CD4-positive, alpha-beta T cell treated with Interleukin-17A for 1 hour (primary cell): ENCODE data around the gene CPLANE2.
"Not testable (repeated sequence)": the region's sequence is repeated elsewhere in the genome, so short reads cannot be mapped to it uniquely, and the experiment has no call there.

Experiments
- DNase-seq: peaks from one replicate; pipeline ENCODE4 v3.0.0-alpha.2; 2020

CPLANE2 gene

DNA sequence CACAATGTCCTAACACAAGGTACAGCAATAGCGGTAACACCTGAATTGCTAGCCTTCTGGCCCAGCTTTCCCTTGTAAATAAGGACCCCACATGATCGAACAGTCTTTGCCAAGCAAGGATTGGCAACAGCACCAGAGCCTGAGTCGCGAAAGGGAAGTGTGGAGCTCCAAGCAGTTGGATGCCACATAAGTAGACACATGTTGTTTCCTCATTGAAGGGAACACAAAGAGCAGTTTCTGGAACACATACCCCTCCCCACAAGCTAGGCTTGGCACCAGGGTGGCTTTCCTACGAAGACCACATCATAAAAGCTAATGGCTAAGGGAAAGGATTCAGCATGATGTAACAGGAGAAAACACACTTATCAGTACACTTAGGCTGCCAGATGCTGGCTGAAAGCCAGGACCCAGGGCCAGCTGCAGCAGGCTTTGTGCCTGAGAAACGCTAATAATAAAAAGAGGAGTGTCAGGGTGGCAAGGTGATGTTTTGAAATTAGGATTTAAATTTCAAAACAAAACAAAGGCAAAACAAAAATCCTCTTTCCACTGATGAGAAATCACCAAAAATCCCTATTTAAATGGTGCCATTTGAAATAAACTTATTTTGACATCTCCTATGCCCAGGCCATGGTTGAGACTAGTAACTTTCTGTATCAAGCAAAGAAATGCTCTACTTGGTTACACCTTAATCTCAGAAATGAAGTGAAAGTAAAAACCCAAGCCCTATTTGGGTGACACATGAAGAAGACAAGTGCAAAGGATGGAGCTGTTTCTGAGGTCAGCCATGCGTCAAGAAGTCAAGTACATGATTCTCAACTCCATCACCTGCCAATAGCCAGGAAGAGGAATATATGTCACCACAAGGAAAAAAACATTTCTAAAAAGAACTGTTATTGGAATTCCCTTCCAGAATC lies 11.9 kb upstream of the CPLANE2 start:
- no peak for DNase-seq

DNA sequence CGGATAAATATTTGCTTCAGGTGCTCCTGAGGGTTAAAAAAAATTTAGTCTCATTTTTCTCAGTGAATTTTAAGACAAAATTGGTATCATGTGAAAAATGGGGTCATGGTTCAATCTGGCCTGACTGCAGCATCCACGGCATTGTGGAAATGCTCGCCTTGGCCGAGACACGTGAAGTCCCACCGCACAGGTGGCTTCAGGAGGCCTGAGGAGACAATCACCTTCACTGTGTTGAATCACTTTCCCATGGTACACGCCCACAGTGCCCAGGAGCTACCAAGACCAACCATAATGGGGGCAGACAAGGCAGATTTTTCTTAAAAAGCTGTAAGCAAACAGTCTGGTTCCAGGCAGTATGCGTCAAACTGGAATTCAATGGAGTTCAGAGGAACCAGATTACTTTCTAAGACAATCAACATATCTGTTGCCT lies 11.0 kb upstream of the CPLANE2 start:
- no peak for DNase-seq

DNA sequence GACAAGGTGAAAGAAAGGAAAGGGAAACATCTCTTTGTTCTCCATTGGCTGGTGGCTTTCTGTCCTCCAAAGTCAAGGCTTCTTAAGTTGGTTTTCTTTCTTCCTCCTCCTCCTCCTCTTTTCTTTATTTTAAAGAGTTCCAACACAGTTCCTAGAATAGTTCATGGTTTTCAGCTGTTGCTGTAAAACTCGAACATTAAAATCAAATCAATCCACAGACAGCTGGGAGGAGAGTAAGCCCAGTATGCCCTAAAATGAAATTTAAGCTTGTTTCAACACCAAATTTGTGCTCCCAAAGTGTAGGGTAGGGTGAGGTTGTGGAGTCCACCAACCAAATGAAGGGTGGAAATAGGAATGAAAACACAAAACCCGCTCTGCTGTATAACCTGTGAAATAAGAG lies 10.5 kb upstream of the CPLANE2 start:
- DNase-seq, result no peak

DNA sequence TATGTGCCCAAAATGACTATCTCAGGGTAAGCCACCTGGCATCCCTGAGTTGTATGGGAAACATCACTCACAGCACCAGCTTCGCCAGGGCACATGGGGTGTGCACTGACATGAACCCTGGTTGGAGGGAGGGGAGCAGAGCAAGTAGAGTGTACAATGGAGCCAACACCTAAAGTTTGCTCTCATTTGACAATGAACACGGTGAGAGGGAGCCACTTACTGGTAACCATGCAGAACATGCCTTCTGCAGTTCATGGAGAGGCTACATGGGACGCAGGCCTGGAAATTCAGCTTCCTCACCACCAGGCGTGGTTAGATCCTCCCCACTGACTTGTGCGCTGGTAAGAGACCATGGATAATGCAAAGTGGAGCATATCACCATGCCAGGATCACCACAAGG lies 10.0 kb upstream of the CPLANE2 start:
- DNase-seq, result no peak

DNA sequence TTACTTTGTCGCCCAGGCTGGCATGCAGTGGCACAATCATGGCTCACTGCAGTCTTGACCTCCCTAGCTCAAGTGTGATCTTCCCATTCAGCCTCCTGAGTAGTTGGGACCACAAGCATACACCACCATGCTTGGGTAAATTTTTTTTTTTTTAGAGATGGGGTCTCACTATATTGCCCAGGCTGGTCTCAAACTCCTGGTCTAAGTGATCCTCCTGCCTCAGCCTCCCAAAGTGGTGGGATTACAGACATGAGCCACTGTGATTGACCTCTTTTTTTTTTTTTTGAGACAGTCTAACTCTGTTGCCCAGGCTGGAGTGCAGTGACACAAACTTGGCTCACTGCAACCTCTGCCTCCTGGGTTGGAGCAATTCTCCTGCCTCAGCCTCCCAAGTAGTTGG lies 9.3 kb upstream of the CPLANE2 start:
- DNase-seq, result not testable (repeated sequence)

DNA sequence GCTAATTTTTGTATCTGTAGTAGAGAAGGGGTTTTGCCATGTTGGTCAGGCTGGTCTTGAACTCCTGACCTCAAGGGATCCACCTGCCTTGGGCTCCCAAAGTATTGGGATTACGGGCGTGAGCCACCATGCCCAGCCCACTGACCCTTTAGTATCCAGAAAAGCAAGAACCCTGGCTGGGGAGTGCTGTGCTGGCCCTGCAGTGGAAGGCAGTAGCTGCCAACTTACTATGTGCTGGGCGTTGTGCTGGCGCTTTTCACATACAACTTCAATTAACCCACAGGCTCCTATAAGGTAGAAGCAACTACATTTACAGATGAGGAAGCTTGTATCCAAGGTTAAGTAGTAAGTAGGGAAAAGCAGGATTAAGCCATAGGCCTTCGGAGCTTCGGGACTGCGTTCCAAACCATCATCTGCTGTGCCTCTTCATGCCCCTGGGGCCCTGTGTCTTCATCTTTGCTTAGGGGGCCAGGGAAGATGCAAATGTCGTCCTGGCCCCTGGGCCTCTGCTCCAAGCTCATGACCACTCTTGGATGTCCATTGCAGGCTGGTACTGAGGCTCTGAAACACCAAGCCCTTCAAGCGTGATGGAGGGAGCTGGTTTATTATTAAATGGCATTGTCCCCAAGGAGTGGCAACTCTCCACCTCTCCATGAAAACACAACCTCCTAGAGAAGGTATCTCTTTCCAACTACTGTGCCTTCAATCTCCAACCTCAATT lies 8.7 kb upstream of the CPLANE2 start:
- no peak for DNase-seq

DNA sequence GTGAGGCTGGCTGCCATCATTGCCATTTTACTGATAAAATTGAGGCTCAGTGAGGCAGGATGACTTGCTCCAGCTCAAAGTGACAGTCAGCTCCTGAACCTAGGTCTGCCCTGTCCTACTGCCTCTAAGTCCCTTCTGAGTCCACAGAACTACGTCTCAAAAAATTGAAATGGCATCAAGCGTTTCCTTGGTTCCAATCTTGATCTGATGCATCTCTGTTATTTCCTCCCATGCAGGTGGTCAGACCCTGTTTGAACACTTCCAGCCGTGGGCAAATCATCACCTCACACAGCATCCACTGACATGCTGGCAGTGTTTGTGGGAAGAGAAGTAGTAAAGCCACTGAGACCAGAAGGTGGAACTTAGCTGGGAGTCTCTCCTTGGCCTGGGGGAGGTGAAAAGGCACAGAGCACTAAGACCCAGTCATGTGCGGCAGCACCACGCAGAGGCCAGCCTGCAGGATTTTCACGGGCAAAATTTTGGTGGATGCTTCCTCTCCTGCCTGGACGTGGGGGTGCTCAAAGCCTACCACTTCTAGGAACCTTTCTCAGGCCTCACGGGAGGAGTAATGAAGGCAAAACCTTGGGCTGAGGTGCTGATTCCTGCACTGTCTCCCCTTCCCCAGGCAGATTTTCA lies 7.8 kb upstream of the CPLANE2 start:
- DNase-seq, result no peak

DNA sequence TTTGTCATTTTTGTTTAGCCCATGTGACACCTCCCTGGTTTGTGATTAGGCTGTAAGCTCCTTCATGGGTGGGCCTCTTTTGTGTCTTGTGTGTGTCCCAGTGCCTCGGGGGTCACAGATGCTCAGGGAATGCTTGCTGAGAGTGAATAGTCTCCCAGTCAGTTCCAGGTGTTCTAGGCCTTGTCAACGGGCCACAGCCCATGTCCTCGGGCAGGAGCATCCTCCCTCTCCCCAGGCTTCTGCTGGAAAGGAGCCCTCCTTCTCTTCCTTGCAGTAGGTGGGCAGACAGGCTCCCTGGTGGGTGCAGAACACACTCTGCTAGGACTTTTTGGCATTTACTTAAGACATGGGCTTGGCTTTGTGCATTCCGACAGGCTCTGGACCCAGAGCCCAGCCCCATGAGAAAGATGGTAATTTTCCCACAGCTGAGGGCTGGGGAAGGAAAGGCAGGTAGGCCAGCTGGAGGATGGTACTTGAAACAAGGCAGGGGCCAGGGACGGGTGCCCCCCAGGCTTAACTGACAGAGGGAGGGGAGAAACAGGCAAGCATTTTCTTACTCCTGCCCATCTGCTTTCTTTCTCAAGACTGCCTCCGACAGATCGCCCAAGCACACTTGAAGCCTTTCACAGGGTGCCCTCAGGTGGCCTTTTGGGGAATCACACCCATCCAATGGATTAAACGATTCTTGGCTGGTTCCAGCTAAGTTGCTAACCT lies 7.1 kb upstream of the CPLANE2 start:
- DNase-seq, result peak; percentile 82

DNA sequence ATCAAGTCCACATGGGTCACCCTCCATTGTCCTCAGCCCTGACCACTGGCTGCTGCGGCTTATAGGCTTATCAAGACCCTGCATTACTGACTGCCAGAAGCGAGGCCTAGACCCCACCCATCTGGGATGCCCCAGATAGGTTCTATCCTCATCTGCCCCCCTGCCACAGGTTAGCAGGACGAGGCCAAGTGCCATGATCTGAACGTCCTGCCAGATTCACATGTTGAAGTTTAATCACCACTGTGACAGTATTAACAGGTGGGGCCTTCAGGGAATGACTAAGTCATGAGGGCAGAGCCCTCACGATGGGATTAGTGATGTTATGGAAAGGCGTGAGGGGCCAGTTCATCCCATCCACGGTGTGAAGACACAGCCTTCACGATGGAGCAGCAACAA lies 6.2 kb upstream of the CPLANE2 start:
- no peak for DNase-seq

DNA sequence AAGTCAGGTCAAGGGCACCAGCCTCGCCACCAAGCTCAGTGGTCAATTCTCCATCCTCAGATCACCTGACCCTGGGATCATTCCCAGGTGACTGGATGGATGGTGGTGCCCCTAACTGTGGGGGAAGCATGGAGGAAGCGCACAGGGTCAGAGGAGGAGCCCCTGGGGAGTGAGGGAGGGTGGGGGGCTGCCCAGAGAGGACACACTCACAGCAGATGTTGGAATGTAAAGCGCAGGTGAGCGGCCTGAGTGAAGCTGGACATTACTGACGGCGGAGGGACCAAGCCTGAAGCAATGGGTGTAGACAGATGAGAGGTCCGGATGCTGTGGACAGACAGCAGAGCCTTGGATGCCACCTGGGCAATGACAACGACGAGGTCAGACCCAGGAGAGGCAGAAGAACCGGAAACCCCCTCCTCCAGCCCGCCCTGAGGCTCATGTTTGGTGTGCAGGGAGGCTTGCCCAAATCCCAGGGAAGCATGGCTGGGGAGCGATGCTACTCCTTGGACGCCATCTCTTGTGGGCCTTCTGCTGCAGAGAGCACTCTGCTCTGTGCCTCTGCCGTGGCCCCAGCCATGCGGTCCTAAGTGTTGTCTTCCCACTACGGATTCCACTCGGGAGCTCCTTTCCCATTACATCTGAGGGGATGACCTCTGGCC lies 5.7 kb upstream of the CPLANE2 start:
- no peak for DNase-seq

DNA sequence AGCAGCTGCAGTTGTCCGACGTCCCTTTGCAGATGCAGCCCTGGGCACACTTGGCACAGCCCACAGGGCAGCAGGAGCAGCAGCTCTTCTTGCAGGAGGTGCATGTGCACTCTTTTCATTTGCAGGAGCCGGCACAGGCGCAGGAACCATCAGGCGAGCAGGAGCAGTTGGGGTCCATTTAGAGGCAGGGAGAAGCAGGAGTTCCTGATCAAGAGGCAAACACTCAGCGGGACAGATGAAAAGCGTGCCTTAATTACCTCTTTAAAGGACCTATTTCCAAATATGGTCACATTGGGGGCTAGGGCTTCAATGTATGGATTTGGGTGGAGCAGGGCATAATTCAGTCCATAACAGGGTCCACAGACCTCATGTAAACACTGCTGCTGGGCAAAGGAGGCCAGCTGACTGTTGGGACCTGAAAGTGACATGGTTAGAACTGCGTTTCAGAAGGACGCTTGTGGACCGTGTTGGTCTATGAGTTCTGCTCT lies 4.3 kb upstream of the CPLANE2 start:
- no peak for DNase-seq

DNA sequence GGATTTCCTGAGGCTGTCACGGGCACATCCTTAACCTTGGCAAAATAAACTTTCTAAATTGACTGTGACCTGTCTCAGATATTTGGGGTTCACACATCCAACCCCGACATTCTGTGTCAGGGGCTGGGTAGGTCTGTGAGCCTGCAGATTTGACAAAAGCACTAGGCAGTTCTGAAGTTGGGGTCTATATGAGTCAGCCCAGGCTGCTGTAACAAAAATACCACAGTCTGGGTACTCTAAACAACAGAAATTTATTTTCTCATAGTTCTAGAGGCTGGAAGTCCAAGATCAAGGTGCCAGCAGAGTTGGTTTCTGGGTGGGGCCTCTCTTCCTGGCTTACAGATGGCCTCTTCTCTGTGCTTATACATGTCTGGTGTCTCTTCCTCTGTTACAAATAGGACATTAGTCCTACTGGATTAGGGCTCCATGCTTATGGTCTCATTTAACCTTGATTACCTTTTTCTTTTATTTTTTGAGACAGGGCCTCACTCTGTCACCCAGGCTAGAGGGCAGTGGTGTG lies 3.0 kb upstream of the CPLANE2 start:
- DNase-seq, result no peak

DNA sequence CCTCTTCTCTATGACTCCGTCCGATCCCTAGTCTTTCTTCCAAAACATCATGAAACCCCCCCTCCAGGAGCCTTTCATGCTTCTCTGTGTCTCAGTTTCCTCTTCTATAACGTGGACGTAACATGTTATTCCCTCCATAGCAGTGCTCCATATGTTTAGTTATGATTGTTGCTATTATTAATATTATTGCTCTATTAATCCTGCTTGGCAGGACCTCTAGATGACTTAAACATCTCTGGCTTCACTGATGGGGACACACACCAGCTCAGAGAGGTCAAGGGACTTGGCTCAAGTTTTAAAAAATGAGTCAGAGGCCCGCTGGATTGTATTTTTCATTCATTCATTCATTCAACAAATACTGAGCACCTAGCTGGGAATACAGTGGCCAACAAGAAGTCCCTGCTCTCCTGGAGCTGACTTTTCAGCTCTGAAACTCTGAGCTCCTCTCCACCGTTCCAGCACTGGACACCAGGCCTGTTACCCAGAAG lies 404 bp upstream of the CPLANE2 start:
- no peak for DNase-seq

DNA sequence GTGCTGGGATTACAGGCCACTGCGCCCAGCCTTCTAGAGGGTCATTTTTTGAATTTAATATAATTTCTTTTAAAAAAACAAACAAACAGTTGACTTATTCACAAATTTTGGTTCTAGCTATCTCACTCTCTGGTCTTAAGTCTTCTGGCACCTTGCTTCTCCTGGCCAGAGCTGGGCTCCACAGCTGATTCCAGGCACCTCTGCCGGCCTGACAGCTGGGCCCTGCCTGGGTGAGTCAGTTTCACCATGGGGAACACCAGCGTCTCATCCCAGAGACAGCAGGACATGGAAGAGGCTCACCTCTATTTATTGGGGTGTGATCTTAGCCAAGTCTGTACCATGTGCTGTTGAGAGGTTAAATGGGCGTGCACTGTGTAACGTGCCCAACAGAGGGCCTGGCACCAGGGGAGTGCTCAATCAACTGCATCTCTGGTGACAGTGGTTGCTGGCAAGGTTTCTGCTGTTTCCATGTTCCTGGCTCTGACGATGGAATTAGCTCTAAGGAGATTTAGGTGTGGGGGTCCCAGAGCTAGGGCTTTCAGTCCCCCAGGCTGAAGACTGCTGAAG lies 956 bp downstream of the CPLANE2 start:
- peak; percentile 67 for DNase-seq

DNA sequence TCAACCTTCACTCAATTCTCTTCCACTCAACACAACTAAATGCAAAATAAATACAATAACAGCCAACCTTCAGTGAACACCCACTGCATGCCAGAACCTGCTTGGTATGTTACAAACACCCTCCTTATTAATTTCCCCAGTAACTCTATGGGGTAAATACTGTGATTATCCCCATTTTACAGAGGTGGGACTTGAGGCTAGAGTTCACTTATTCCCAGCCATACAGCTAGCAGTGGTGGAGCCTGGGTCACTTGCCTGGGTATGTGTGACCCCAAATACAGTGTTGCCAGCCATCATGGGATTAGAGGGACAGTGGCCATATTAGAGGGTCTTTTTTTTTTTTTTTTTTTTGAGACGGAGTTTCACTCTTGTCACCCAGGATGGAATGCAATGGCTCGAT lies 1.6 kb downstream of the CPLANE2 start:
- DNase-seq, result no peak

DNA sequence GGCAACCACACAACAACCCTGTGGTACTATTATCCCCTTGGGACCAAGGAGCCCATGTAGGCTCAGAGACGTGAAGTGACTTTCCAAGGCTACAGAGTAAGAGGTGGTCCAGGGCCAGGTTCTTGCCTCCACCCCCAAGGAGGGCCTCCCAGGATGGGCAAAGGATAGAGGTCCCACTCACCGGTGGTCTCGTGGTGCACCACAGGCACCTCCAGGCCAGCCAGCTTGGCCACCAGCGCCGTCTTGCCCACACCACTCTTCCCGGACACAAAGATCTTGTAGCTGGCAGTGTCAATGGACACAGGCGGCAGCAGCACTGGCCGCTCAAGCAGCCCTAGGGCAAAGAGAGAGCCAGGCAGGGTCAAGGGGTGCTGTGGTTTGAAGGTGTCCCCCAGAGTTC lies 3.6 kb downstream of the CPLANE2 start:
- no peak for DNase-seq

DNA sequence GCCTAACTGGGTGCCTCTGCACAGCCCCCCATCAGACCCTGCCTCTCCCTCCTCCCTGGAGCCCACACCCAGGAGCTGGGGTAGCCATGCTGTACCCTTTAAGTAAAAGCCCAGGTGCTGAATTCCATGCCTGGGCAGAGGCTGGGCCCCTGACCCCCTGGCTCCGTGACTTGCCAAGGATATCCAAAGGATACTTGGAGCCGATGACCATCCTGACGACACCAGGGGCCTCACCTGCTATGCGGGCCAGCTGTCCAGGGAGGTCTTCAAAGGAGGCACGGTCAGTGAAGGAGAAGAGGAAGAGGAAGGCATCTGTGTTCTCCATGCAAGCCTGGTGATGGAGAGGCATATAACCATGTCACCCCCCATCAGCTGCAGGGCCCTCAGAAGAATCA lies 4.7 kb downstream of the CPLANE2 start:
- DNase-seq, result no peak

DNA sequence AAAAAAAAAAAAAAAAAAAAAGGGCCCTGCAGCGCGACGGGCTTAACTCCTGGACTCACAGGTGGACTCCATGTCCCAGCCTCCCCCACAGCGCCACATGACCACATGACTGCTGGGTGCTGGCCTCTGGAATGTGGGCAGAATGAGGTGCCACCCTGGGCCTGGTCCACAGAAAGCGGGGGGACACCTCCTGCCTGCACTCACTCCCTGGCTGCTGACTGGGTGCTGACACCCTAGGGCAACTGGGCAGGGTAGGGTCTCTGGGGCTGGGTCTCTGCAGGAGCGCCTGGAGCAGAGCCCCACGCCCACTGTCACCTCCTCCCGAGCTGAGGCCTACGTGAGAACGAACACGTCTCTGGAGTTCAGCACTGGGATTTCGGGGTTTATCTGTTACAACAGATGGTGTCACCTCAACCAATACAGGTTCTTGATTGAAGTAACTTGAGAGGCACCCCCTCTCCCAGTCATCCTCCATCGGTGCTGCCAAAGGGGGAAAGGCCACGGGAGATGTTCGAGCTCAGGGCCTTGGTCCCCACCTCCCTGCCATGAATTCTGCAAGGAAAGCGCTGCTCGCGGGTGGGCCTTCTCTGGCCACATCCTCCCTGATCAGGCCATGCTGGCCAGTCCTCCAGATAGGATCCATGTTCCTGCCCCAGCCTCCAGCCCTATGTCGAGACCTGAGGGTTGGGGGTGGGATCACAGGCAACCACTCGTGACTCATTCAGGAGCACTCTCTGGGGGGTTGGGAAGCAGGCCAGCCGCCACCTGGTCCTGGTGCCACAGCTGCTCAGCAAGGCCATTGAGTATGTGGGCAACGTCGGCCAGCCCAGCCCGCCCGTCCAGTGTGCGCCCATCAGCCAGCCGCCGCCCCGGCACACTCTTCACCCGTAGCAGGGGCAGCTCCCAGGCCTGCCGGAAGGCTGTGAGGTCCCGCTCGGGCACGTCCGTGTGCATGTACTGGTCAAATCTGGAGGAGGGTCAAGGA lies 5.4 kb downstream of the CPLANE2 start:
- DNase-seq, result no peak

DNA sequence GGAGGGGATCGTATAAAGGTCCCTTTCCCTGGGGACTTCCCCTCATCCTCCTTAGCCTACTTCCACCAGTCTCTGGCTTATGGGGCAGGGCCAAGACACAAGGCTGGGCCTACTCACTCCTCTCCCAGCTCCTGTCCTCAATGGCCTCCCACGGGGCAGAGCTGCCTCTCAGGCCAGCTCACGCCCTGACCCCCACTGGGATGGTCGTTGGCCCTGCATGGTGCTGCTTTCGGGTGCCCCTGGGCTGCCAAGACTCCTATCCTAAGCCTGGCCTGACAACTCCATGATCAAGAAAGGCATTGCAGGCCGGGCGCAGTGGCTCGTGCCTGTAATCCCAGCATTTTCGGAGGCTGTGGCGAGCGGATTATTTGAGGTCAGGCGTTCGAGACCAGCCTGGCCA lies 6.2 kb downstream of the CPLANE2 start:
- DNase-seq, result no peak

DNA sequence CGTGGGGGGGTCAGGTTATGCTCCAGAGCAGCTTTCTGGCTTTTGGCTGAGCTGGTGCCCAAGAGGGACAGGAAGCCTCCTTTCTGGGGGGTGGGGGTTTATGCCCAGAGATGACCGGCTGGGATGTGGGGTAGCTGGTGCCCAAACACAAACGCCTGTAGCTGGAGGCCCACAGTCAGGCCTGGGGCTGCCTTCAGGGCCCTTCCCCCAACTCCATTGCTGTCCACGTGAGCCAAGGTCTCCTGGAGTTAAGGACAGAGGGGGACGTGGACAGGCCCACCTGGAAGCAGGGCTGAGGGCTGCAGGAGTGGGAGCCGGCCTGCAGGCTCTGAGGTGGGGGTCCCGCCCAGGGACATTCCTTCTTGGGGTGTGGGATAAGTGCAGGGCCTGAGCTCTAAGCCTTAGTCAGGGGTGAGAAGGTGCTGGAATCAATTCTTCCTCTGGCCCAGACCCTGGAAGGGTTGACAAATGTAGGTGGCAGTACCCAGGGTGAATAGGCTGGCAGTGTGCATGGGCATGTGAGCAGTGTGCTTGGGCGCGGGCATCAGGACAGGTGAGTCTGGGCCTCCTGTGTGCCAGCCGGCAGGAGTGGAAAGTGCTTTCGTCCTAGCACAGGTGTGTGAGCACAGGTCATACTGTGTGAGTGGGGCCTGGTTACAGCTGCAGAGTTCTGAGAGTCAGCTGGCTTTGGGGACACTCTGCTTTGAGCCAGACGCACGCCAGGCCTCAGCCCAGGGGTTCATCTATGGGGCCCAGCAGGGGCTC lies 6.8 kb downstream of the CPLANE2 start:
- no peak for DNase-seq
